Neural cell (in vitro differentiated cells): Measurements from ENCODE around the gene TMEM125. TPM values are rescaled to one million over a fixed set of nuclear protein-coding genes. Genes with fewer than 3 reads are reported as not detected.

Experiments used
- H2AFZ ChIP-seq: fragments of 200-600, 300-800 bp; sonication (generic), shearing (Covaris generic); 2 replicates; pipeline ENCODE4 v1.6.0; 2014; ENCODE audit warnings: low read depth, mild to moderate bottlenecking, antibody characterized with exemption, low read length, moderate library complexity
- H3F3A ChIP-seq: fragments of 200-600 bp; shearing (Covaris generic); 2 replicates; pipeline ENCODE4 v1.6.1; 2016; ENCODE audit warnings: mild to moderate bottlenecking, moderate library complexity, mixed read lengths, antibody characterized with exemption, low read length; ENCODE audit not compliant: insufficient read depth, poor library complexity, severe bottlenecking
- H3K27ac ChIP-seq: fragments of 200-600, 300-800 bp; sonication (generic), shearing (Covaris generic); 2 replicates; pipeline ENCODE4 v1.5.1; 2014; ENCODE audit warnings: mild to moderate bottlenecking, low read length, moderate library complexity
- H3K27me3 ChIP-seq: fragments of 300-800, 200-600 bp; sonication (generic), shearing (Covaris generic); 2 replicates; pipeline ENCODE4 v1.6.0; 2014; ENCODE audit warnings: mild to moderate bottlenecking, low read depth, low read length, moderate library complexity; ENCODE audit not compliant: insufficient read depth
- H3K36me3 ChIP-seq: fragments of 300-800, 200-600 bp; sonication (generic), shearing (Covaris generic); 2 replicates; pipeline ENCODE4 v1.5.1; 2014; ENCODE audit warnings: mild to moderate bottlenecking, antibody characterized with exemption, low read length, moderate library complexity; ENCODE audit not compliant: insufficient read depth
- H3K4me2 ChIP-seq: fragments of 300-800, 200-600 bp; sonication (generic), shearing (Covaris generic); 2 replicates; pipeline ENCODE4 v1.6.0; 2014; ENCODE audit warnings: mild to moderate bottlenecking, low read length
- H3K4me3 ChIP-seq: fragments of 300-800, 200-600 bp; sonication (generic), shearing (Covaris generic); 2 replicates; pipeline ENCODE4 v1.5.1; 2014; ENCODE audit warnings: mild to moderate bottlenecking, low read length, moderate library complexity
- H3K79me2 ChIP-seq: fragments of 200-600 bp; shearing (Covaris generic); replicated peaks from 2 replicates; pipeline ENCODE4 v1.6.0; 2014; ENCODE audit warnings: mild to moderate bottlenecking, low read length, moderate library complexity; ENCODE audit not compliant: insufficient read depth
- H3K9ac ChIP-seq: fragments of 300-800, 200-600 bp; sonication (generic), shearing (Covaris generic); 2 replicates; pipeline ENCODE4 v1.6.1; 2016; ENCODE audit warnings: mild to moderate bottlenecking, low read length, mixed read lengths
- H3K9me2 ChIP-seq: fragments of 200-600 bp; shearing (Covaris generic); 2 replicates; pipeline ENCODE4 v1.6.1; 2016; ENCODE audit warnings: mild to moderate bottlenecking, low read length, mixed read lengths; ENCODE audit not compliant: insufficient read depth
- H3K9me3 ChIP-seq: fragments of 200-600, 300-800 bp; sonication (generic), shearing (Covaris generic); 2 replicates; pipeline ENCODE4 v1.6.1; 2016; ENCODE audit warnings: mild to moderate bottlenecking, mixed run types, low read length, moderate library complexity, mixed read lengths
- H4K20me1 ChIP-seq: fragments of 200-600 bp; shearing (Covaris generic); 2 replicates; pipeline ENCODE4 v1.6.1; 2016; ENCODE audit warnings: mild to moderate bottlenecking, mixed run types; ENCODE audit not compliant: insufficient read depth
- EP300 ChIP-seq: fragments of 450-650 bp; conservative IDR thresholded peaks from 2 replicates; pipeline ENCODE4 v1.6.1; 2014; ENCODE audit warnings: antibody characterized with exemption, mild to moderate bottlenecking, moderate library complexity; ENCODE audit not compliant: poor library complexity, severe bottlenecking
- EZH2 ChIP-seq: fragments of 200-600, 300-800 bp; shearing (Covaris generic), sonication (generic); IDR thresholded peaks from 2 replicates; pipeline ENCODE4 v1.6.1; 2014; ENCODE audit warnings: antibody characterized with exemption, low read length, borderline replicate concordance, mild to moderate bottlenecking; ENCODE audit not compliant: insufficient read depth, poor library complexity, severe bottlenecking
- MXI1 ChIP-seq: fragments of 450-650 bp; conservative IDR thresholded peaks from 2 replicates; pipeline ENCODE4 v1.6.1; 2014; ENCODE audit warnings: antibody characterized with exemption, mild to moderate bottlenecking; ENCODE audit not compliant: poor library complexity, severe bottlenecking
- POLR2AphosphoS5 ChIP-seq: IDR thresholded peaks from 2 replicates; pipeline ENCODE4 v1.6.1; 2012
- RAD21 ChIP-seq: fragments of 450-650 bp; conservative IDR thresholded peaks from 2 replicates; pipeline ENCODE4 v1.6.1; 2014; ENCODE audit warnings: antibody characterized with exemption, mild to moderate bottlenecking, moderate library complexity
- SMC3 ChIP-seq: fragments of 450-650 bp; conservative IDR thresholded peaks from 2 replicates; pipeline ENCODE4 v1.6.1; 2014; ENCODE audit warnings: antibody characterized with exemption, mild to moderate bottlenecking, moderate library complexity; ENCODE audit not compliant: poor library complexity
- TAF1 ChIP-seq: IDR thresholded peaks from 2 replicates; pipeline ENCODE4 v1.6.1; 2012; ENCODE audit warnings: low read depth
- polyA plus RNA-seq: library from polyadenylated mRNA; depleted of rRNA; stranded (reverse); fragments of >200 nt; gene quantifications from 2 replicates; pipeline ENCODE4 v1.2.3, GENCODE V29; 2014
- TF ChIP-seq, protein P1 (sequence below): fragments of 450-650 bp; IDR thresholded peaks from 2 replicates; pipeline ENCODE4 v1.5.1; 2014; ENCODE audit warnings: antibody characterized with exemption, mild to moderate bottlenecking, moderate library complexity; ENCODE audit not compliant: poor library complexity, severe bottlenecking
- TF ChIP-seq, protein P2 (sequence below): IDR thresholded peaks from 2 replicates; pipeline ENCODE4 v1.6.1; 2012; ENCODE audit warnings: borderline replicate concordance

TMEM125 gene
- polyA plus RNA-seq, 1 donor from 2014 or later: not detected

DNA sequence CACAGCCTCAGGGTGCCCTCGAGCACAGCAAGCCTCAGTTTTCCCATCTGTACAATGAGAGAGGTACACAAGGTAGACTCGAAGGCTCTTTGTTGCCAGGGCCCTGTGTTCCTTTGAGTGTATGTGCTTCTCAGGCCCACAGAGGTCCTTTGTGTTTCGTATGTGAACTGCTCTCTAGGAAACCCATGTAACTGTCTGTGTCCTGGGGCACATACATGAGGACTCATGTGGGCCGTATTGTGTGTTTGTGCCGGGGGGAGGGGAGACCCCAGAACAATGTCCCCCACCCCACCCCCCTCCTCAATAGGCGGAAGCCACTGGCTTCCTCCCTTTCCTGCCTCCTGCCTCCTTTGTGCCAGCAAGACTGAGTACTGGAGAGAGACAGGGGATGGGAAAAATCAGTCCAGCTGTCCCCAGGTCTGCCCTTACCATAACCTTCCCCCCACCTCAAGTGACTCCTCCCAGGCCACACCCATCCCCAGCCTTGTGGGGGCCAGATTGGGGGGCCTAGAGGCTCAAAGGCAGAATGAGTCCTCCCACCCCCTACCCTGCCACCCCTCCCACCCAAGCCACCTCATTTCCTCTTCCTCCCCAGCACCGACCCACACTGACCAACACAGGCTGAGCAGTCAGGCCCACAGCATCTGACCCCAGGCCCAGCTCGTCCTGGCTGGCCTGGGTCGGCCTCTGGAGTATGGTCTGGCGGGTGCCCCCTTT is 30.8 kb downstream of the TMEM125 start, which contains the start of gene TIE1:
Gene TIE1 (plus strand): TSS at position 605 of the 717 bp plus-strand sequence. CDS start 90 bp downstream, at position 695.
- TF ChIP-seq, protein P1, sequence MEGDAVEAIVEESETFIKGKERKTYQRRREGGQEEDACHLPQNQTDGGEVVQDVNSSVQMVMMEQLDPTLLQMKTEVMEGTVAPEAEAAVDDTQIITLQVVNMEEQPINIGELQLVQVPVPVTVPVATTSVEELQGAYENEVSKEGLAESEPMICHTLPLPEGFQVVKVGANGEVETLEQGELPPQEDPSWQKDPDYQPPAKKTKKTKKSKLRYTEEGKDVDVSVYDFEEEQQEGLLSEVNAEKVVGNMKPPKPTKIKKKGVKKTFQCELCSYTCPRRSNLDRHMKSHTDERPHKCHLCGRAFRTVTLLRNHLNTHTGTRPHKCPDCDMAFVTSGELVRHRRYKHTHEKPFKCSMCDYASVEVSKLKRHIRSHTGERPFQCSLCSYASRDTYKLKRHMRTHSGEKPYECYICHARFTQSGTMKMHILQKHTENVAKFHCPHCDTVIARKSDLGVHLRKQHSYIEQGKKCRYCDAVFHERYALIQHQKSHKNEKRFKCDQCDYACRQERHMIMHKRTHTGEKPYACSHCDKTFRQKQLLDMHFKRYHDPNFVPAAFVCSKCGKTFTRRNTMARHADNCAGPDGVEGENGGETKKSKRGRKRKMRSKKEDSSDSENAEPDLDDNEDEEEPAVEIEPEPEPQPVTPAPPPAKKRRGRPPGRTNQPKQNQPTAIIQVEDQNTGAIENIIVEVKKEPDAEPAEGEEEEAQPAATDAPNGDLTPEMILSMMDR: no peak
- TF ChIP-seq MXI1: no peak
- TF ChIP-seq TAF1: no peak
- no peak for TF ChIP-seq RAD21
- no peak for TF ChIP-seq POLR2AphosphoS5
- Histone ChIP-seq H3K79me2 (no peaks in the 10 kb centered on the region), H3K4me2 (no peak within 1 kb of the TSS), H2AFZ (no peak within 1 kb of the TSS), H3K27me3 (no peaks in the 10 kb centered on the region), H4K20me1 (no peaks in the 10 kb centered on the region), H3K27ac (no peak within 1 kb of the TSS), H3K9ac (no peak within 1 kb of the TSS), H3F3A (no peaks in the 10 kb centered on the region), H3K9me3 (no peaks in the 10 kb centered on the region), H3K9me2 (no peaks in the 10 kb centered on the region), H3K36me3 (no peaks in the 10 kb centered on the region), H3K4me3 (no peak within 1 kb of the TSS)

DNA sequence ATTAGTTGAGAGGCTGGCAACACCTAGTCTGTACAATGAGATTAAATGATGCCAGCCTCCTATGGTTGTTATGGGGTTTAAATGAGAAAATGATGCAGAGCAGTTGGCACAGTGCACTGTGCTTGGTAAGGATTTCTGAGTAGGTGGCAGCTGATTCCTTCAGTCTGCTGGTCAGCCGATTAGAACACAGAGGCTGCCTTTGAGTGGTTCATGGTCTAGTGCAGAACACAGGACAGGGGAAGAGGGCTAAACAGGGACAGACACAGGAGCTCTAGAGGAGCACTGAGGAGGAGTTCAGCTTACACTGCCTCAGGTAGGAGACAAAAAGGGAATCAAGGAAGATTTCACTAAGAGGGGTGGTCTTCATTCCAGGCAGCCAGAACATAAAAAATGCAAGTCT is 32.4 kb downstream of the TMEM125 start:
- H2AFZ ChIP-seq: no peak overlapping the region
- H4K20me1 ChIP-seq: no peaks in the 10 kb centered on the region
- H3K9ac ChIP-seq: no peak overlapping the region
- H3K4me2 ChIP-seq: no peak overlapping the region
- no peaks in the 10 kb centered on the region for H3K79me2 ChIP-seq
- H3K27me3 ChIP-seq: no peaks in the 10 kb centered on the region
- no peaks in the 10 kb centered on the region for H3K9me3 ChIP-seq
- H3K4me3 ChIP-seq: no peak overlapping the region
- H3K27ac ChIP-seq: no peak overlapping the region
- H3F3A ChIP-seq: no peaks in the 10 kb centered on the region
- H3K36me3 ChIP-seq: no peaks in the 10 kb centered on the region
- H3K9me2 ChIP-seq: no peaks in the 10 kb centered on the region
- TF ChIP-seq RAD21 (no peak), POLR2AphosphoS5 (no peak), MXI1 (no peak), EP300 (no peak), SMC3 (no peak)
- TF ChIP-seq, protein P1: no peak

DNA sequence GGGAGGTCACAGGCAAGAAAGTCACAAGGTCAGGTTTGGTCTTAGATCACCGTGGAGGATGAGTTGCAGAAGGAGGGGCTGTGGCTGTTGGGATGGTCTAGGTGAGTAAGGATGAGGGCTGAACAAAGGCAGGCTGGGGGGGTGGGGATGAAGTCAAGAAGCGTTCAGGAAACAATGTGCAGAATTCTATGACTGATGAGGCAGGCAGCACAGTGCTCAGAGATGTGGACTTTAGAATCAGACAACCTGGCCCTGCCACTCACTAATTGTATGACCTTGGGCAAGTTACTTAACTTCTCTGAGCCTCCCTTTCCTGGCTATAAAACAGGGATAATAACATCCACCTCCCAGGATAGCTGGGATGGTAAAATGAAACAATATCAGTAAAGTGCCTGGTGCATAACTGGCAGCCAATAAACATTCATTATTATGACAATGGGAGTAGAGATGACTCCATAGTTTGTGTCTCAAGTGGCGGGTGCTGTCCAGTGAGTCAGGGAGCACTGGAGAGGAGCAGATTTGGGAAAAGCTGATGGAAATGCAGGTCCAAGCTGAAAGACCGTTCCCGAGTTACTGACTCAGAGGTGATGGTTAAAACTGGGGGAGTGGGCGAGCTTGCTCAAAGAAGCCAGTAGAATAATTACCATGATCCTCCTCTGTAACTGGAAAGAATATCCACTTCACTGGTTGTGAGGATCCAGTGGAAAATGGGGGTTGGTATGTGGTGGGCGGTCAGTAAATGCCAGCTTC is 33.1 kb downstream of the TMEM125 start:
- Histone ChIP-seq H2AFZ (no peak overlapping the region), H3K9me3 (no peaks in the 10 kb centered on the region), H3K36me3 (no peaks in the 10 kb centered on the region), H3K79me2 (no peaks in the 10 kb centered on the region), H3K9ac (no peak overlapping the region), H3F3A (no peaks in the 10 kb centered on the region), H3K27ac (no peak overlapping the region), H4K20me1 (no peaks in the 10 kb centered on the region), H3K27me3 (no peaks in the 10 kb centered on the region), H3K4me2 (no peak overlapping the region), H3K9me2 (no peaks in the 10 kb centered on the region), H3K4me3 (no peak overlapping the region)
- TF ChIP-seq POLR2AphosphoS5: no peak
- TF ChIP-seq, protein P2, sequence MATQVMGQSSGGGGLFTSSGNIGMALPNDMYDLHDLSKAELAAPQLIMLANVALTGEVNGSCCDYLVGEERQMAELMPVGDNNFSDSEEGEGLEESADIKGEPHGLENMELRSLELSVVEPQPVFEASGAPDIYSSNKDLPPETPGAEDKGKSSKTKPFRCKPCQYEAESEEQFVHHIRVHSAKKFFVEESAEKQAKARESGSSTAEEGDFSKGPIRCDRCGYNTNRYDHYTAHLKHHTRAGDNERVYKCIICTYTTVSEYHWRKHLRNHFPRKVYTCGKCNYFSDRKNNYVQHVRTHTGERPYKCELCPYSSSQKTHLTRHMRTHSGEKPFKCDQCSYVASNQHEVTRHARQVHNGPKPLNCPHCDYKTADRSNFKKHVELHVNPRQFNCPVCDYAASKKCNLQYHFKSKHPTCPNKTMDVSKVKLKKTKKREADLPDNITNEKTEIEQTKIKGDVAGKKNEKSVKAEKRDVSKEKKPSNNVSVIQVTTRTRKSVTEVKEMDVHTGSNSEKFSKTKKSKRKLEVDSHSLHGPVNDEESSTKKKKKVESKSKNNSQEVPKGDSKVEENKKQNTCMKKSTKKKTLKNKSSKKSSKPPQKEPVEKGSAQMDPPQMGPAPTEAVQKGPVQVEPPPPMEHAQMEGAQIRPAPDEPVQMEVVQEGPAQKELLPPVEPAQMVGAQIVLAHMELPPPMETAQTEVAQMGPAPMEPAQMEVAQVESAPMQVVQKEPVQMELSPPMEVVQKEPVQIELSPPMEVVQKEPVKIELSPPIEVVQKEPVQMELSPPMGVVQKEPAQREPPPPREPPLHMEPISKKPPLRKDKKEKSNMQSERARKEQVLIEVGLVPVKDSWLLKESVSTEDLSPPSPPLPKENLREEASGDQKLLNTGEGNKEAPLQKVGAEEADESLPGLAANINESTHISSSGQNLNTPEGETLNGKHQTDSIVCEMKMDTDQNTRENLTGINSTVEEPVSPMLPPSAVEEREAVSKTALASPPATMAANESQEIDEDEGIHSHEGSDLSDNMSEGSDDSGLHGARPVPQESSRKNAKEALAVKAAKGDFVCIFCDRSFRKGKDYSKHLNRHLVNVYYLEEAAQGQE: no peak
- TF ChIP-seq EZH2: no peak
- TF ChIP-seq TAF1: no peak
